Measurements from ENCODE around the gene PTPN2. TPM values are rescaled to one million over a fixed set of nuclear protein-coding genes. Genes with fewer than 3 reads are reported as not detected.
A peak's percentile ranks its signal among the peaks of the same experiment; 100 is the strongest.

PTPN2 gene
- total RNA-seq, 1 experiment from 2014 or later = 44.7 TPM

DNA sequence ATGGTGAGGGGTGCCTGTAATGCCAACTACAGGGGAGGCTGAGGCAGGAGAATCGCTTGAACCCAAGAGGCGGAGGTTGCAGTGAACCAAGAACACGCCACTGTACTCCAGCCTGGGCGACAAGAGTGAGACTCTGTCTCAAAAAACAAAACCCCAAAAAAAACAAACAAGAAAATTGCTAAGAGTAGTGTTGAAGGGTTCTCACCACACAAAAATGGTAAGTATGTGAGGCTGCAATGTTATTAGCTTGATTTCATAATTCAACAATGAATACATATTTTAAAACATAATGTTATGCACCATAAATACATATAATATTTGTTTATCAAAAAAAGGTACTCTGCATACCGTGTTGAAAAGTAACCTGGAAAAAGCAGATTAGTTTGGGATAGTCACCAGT lies 135.4 kb downstream of the PTPN2 start:
- no TSS peak for BruUV-seq (replicated peaks)

DNA sequence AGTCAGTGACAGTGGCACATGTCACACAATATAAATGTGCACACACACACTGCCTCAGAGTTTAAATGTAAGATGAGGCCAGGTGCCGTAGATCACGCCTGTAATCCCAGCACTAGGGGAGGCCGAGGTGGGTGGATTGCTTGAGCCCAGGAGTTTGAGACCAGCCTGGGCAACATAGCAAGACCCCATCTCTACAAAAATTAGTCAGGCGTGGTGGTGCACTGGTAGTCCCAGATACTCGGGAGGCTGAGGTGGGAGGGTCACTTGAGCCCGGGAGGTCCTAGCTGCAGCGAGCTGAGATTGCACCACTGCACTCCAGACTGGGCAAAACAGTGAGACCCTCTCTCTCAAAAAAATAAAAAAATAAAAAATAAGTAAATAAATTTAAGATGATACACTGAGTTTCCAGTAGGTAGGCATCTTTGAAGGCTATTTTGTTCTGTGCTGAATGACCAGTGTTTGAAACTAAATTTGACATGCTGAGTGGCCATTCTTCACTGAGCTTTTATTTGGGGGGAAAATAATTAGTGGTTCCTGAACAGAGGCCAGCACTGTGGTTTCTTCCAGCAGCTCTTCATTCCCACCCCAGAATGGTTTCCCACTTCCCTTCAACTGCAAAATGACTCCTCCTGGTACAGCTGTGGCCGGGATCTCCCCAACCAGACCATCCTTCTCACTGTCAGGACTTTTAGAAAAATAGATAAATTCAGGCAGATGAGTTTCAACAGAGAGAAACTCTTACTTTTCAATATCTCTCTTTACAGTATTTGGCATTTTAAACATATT lies 136.3 kb downstream of the PTPN2 start:
- no peaks in the 10 kb centered on the region for H3K36me3 ChIP-seq (ENCODE audit: insufficient read depth, low read length, poor library complexity, severe bottlenecking)
- no peak overlapping the region for H3K27ac ChIP-seq (ENCODE audit: low read depth, low read length, poor library complexity, severe bottlenecking)
- no peak overlapping the region for H3K4me3 ChIP-seq (ENCODE audit: low read depth, low read length, poor library complexity, severe bottlenecking)
- intact Hi-C loops (cut with micrococcal nuclease; ENCODE audit: unreplicated experiment) = no loop called here
- no peaks in the 10 kb centered on the region for H3K9me3 ChIP-seq (ENCODE audit: low read depth, low read length, poor library complexity, severe bottlenecking)
- TF ChIP-seq EZH2 (IDR thresholded peaks at IDR 0.05; ENCODE audit: borderline replicate concordance, low read depth, low read length, poor library complexity, severe bottlenecking) = no peak
- TF ChIP-seq, protein P1, sequence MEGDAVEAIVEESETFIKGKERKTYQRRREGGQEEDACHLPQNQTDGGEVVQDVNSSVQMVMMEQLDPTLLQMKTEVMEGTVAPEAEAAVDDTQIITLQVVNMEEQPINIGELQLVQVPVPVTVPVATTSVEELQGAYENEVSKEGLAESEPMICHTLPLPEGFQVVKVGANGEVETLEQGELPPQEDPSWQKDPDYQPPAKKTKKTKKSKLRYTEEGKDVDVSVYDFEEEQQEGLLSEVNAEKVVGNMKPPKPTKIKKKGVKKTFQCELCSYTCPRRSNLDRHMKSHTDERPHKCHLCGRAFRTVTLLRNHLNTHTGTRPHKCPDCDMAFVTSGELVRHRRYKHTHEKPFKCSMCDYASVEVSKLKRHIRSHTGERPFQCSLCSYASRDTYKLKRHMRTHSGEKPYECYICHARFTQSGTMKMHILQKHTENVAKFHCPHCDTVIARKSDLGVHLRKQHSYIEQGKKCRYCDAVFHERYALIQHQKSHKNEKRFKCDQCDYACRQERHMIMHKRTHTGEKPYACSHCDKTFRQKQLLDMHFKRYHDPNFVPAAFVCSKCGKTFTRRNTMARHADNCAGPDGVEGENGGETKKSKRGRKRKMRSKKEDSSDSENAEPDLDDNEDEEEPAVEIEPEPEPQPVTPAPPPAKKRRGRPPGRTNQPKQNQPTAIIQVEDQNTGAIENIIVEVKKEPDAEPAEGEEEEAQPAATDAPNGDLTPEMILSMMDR (conservative IDR thresholded peaks at IDR 0.05; ENCODE audit: low read depth, low read length) = no peak
- DNase-seq (ENCODE audit: low spot score) = no peak
- H3K4me1 ChIP-seq (ENCODE audit: insufficient read depth, low read length, poor library complexity, severe bottlenecking) = peaks cover 7% of the 10 kb centered on the region
- no TSS peak for BruUV-seq (replicated peaks)
- no peaks in the 10 kb centered on the region for H3K27me3 ChIP-seq (replicated peaks; ENCODE audit: insufficient read depth, low read depth, low read length, poor library complexity)
- CTCF ChIA-PET = no interaction called here
- POLR2A ChIA-PET (ENCODE audit: low non-redundant PET) = no interaction called here

More for the DNA sequence above, 135.4 kb downstream of the PTPN2 start:
- peaks cover 7% of the 10 kb centered on the region for H3K4me1 ChIP-seq (ENCODE audit: insufficient read depth, low read length, poor library complexity, severe bottlenecking)
- no peaks in the 10 kb centered on the region for H3K27me3 ChIP-seq (replicated peaks; ENCODE audit: insufficient read depth, low read depth, low read length, poor library complexity)
- DNase-seq (ENCODE audit: low spot score) = no peak
- no peak overlapping the region for H3K4me3 ChIP-seq (ENCODE audit: low read depth, low read length, poor library complexity, severe bottlenecking)
- H3K9me3 ChIP-seq (ENCODE audit: low read depth, low read length, poor library complexity, severe bottlenecking) = no peaks in the 10 kb centered on the region
- intact Hi-C loops (cut with micrococcal nuclease; ENCODE audit: unreplicated experiment) = no loop called here
- ChIA-PET CTCF (no interaction called here), POLR2A (ENCODE audit: low non-redundant PET) (no interaction called here)
- no peaks in the 10 kb centered on the region for H3K36me3 ChIP-seq (ENCODE audit: insufficient read depth, low read length, poor library complexity, severe bottlenecking)
- TF ChIP-seq, protein P1 (conservative IDR thresholded peaks at IDR 0.05; ENCODE audit: low read depth, low read length) = no peak
- TF ChIP-seq EZH2 (IDR thresholded peaks at IDR 0.05; ENCODE audit: borderline replicate concordance, low read depth, low read length, poor library complexity, severe bottlenecking) = no peak
- no peak overlapping the region for H3K27ac ChIP-seq (ENCODE audit: low read depth, low read length, poor library complexity, severe bottlenecking)

DNA sequence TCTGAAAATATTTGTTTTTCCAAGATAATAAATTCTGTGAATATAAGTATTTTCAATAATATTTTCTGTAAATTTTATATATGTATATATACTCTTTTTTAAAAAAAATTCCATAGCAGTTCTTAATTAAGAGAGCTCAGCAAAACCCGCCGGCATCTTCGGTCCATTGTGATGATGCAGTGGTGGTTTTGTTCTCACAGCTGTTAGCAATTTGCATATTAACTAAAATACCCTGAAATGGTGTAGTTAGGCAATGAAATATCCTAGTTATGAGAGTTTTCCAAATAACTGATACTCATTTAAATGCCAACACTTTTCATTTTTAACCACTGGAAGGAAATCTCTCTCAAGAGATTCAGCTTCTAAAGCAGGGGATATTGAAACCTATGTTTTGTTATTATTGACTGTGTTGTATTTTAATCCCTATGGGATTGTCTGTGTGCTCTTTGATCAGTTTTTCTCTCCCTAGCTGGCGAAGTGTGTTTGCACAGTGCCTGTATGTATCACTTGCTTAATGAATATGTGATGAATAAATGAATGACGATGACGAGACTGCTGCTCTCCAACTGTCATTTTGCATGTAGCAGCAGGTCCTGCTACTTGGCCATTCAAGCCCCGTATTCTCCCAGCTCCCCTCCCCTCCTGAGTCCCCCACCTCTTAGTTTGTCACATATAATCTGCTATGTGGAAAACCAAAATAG lies 138.8 kb downstream of the PTPN2 start:
- peaks cover 7% of the 10 kb centered on the region for H3K4me1 ChIP-seq (ENCODE audit: insufficient read depth, low read length, poor library complexity, severe bottlenecking)
- intact Hi-C loops (cut with micrococcal nuclease; ENCODE audit: unreplicated experiment) = loop anchor here (2.0 kb wide), 1 partner anchor 152 kb away; no protein-coding TSS in a partner anchor
- H3K27me3 ChIP-seq (replicated peaks; ENCODE audit: insufficient read depth, low read depth, low read length, poor library complexity) = no peaks in the 10 kb centered on the region
- CTCF ChIA-PET = interaction anchor here (0.6 to 2.5 kb wide), 5 partner anchors 15 to 414 kb away, joined by 3 to 14 read pairs (median 7); no protein-coding TSS in a partner anchor
- H3K9me3 ChIP-seq (ENCODE audit: low read depth, low read length, poor library complexity, severe bottlenecking) = no peaks in the 10 kb centered on the region
- DNase-seq (ENCODE audit: low spot score) = peak; percentile 56
- no TSS peak for BruUV-seq (replicated peaks)
- peak overlapping the region; percentile 3 for H3K27ac ChIP-seq (ENCODE audit: low read depth, low read length, poor library complexity, severe bottlenecking)
- H3K36me3 ChIP-seq (ENCODE audit: insufficient read depth, low read length, poor library complexity, severe bottlenecking) = no peaks in the 10 kb centered on the region
- H3K4me3 ChIP-seq (ENCODE audit: low read depth, low read length, poor library complexity, severe bottlenecking) = no peak overlapping the region
- POLR2A ChIA-PET (ENCODE audit: low non-redundant PET) = no interaction called here
- TF ChIP-seq EZH2 (IDR thresholded peaks at IDR 0.05; ENCODE audit: borderline replicate concordance, low read depth, low read length, poor library complexity, severe bottlenecking) = no peak
- TF ChIP-seq, protein P1 (conservative IDR thresholded peaks at IDR 0.05; ENCODE audit: low read depth, low read length) = no peak

Data from A673 (cell line).